ENCODE data around the gene SBF2. TPM values are rescaled to one million over a fixed set of nuclear protein-coding genes. Genes with fewer than 3 reads are reported as not detected.

Gene SBF2
- total and polyA plus RNA-seq, 2 donors (not counting 3 experiments of a cell fraction or from before 2014, with no cell fraction given): 15.4 to 42.4 TPM

- no peak overlapping the region for H3K4me2 ChIP-seq (ENCODE audit: insufficient read depth, low read length)
Measured at GRCh38 chr11:9755561-9756185, 538.3 kb downstream of the SBF2 start.

More at GRCh38 chr11:9755561-9756185, 538.3 kb downstream of the SBF2 start:
- Histone ChIP-seq H3K4me1 (ENCODE audit: control insufficient read depth, extremely low read depth, insufficient read depth, low read length) (peaks cover 44% of the 10 kb centered on the region), H3K36me3 (ENCODE audit: control insufficient read depth in 2 of 2, extremely low read depth in 1 of 2, insufficient read depth in 2 of 2, low read length in 2 of 2) (peaks cover 7 to 8% of the 10 kb centered on the region in 2 experiments), H3K27me3 (ENCODE audit: control insufficient read depth in 2 of 2, insufficient read depth in 2 of 2, low read length in 2 of 2) (no peaks in the 10 kb centered on the region), H2AFZ (ENCODE audit: low read depth, low read length) (no peak overlapping the region), H3K27ac (ENCODE audit: insufficient read depth, low read depth, low read length) (peak overlapping the region; percentile 21), H3K4me3 (replicated peaks in 1 of 3; ENCODE audit: insufficient read depth in 1 of 3, low read depth in 1 of 3, low read length in 3 of 3) (no peak overlapping the region), H4K20me1 (replicated peaks; ENCODE audit: control insufficient read depth, extremely low read depth, insufficient read depth, low read length) (no peaks in the 10 kb centered on the region), H3K79me2 (ENCODE audit: control insufficient read depth, insufficient read depth, low read length) (no peaks in the 10 kb centered on the region), H3K9ac (replicated peaks; ENCODE audit: extremely low read depth, insufficient read depth, low read length) (no peak overlapping the region), H3K9me3 (replicated peaks; ENCODE audit: control insufficient read depth, insufficient read depth, low read length) (no peaks in the 10 kb centered on the region), H3K9me1 (replicated peaks; ENCODE audit: control insufficient read depth, extremely low read depth, insufficient read depth, low read length) (no peaks in the 10 kb centered on the region)
- DNase-seq (ENCODE audit: low read depth, low spot score) (peak; percentile 62), FAIRE-seq (peak; percentile 35)
- intact Hi-C loops (cut with micrococcal nuclease) (loop anchor here (5.0 kb wide), 2 partner anchors 228 to 652 kb away; no protein-coding TSS in a partner anchor), dilution Hi-C loops (cut with MboI; ENCODE audit: extremely low pct_ligation_motif_present, low sequenced_read_pairs) (no loop called here)
- POLR2A ChIA-PET: interaction anchor here (0.5 to 0.6 kb wide), 2 partner anchors 301 to 485 kb away, joined by 4 to 9 read pairs; no protein-coding TSS in a partner anchor
- CTCF ChIA-PET: interaction anchor here (0.8 to 2.2 kb wide), 5 partner anchors 142 to 611 kb away, joined by 3 to 7 read pairs (median 4); no protein-coding TSS in a partner anchor
- TF ChIP-seq MYC (IDR thresholded peaks at IDR 0.05; ENCODE audit: low read depth, low read length): no peak
- TF ChIP-seq POLR2A (IDR thresholded peaks at IDR 0.05; ENCODE audit: low read depth, low read length): peak; percentile 49
- TF ChIP-seq EZH2 (IDR thresholded peaks at IDR 0.05; ENCODE audit: borderline replicate concordance, low read depth, low read length, severe bottlenecking): no peak
- TF ChIP-seq, protein P1, sequence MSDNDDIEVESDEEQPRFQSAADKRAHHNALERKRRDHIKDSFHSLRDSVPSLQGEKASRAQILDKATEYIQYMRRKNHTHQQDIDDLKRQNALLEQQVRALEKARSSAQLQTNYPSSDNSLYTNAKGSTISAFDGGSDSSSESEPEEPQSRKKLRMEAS (IDR thresholded peaks at IDR 0.05; ENCODE audit: insufficient read depth, insufficient read length): no peak
- TF ChIP-seq POLR2AphosphoS5 (IDR thresholded peaks at IDR 0.05; ENCODE audit: insufficient read depth, low read depth, low read length): peak; percentile 36
- no peak for TF ChIP-seq FOS (IDR thresholded peaks at IDR 0.05; ENCODE audit: borderline replicate concordance, insufficient read depth, low read length)
- TF ChIP-seq, protein P2, sequence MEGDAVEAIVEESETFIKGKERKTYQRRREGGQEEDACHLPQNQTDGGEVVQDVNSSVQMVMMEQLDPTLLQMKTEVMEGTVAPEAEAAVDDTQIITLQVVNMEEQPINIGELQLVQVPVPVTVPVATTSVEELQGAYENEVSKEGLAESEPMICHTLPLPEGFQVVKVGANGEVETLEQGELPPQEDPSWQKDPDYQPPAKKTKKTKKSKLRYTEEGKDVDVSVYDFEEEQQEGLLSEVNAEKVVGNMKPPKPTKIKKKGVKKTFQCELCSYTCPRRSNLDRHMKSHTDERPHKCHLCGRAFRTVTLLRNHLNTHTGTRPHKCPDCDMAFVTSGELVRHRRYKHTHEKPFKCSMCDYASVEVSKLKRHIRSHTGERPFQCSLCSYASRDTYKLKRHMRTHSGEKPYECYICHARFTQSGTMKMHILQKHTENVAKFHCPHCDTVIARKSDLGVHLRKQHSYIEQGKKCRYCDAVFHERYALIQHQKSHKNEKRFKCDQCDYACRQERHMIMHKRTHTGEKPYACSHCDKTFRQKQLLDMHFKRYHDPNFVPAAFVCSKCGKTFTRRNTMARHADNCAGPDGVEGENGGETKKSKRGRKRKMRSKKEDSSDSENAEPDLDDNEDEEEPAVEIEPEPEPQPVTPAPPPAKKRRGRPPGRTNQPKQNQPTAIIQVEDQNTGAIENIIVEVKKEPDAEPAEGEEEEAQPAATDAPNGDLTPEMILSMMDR (IDR thresholded peaks at IDR 0.05; ENCODE audit: extremely low read depth in 1 of 2, insufficient read depth in 1 of 2, low read depth in 1 of 2, low read length in 2 of 2): no peak
- TF ChIP-seq GATA2 (IDR thresholded peaks at IDR 0.05; ENCODE audit: insufficient read depth, insufficient read length, low read depth, low read length): no peak
- TF ChIP-seq JUN (IDR thresholded peaks at IDR 0.05; ENCODE audit: borderline replicate concordance, insufficient read depth, insufficient read length, low read depth): no peak
- no TSS peak for BruUV-seq (replicated peaks)
